GM18861 (cell line): ENCODE measurements around the gene EFNA2.

Experiments used
- ATAC-seq: cut with Tn5 transposase; IDR thresholded peaks from one replicate; pipeline ENCODE4 v1.9.1; 2021; ENCODE audit not compliant: unreplicated experiment

Gene EFNA2

GRCh38 chr19:1271528-1272422, 13.9 kb upstream of the EFNA2 start:
- ATAC-seq: no peak

GRCh38 chr19:1272423-1273262, 13.0 kb upstream of the EFNA2 start:
- ATAC-seq: no peak

- ATAC-seq: no peak
Observed at GRCh38 chr19:1273263-1274041, 12.2 kb upstream of the EFNA2 start.

- no peak for ATAC-seq
Observed at GRCh38 chr19:1274081-1274851, 11.4 kb upstream of the EFNA2 start.

- no peak for ATAC-seq
Observed at GRCh38 chr19:1274852-1275259, 10.8 kb upstream of the EFNA2 start.

- peak; percentile 72 for ATAC-seq
Observed at GRCh38 chr19:1275260-1275975, 10.3 kb upstream of the EFNA2 start, which contains the start of gene FAM174C. Gene FAM174C, plus strand, starts transcription at chr19:1275530. Its CDS starts 20 bp downstream, at chr19:1275550.

GRCh38 chr19:1275976-1276627, 9.6 kb upstream of the EFNA2 start:
- ATAC-seq: no peak

- ATAC-seq: no peak
Observed at GRCh38 chr19:1276628-1277022, 9.0 kb upstream of the EFNA2 start.

GRCh38 chr19:1277061-1277460, 8.6 kb upstream of the EFNA2 start:
- no peak for ATAC-seq

- no peak for ATAC-seq
Observed at GRCh38 chr19:1278074-1278473, 7.6 kb upstream of the EFNA2 start.

GRCh38 chr19:1278713-1279660, 6.7 kb upstream of the EFNA2 start:
- no peak for ATAC-seq

GRCh38 chr19:1279782-1280341, 5.8 kb upstream of the EFNA2 start:
- no peak for ATAC-seq

- ATAC-seq: no peak
Observed at GRCh38 chr19:1280636-1281568, 4.8 kb upstream of the EFNA2 start.

- ATAC-seq: no peak
Observed at GRCh38 chr19:1281569-1282287, 3.9 kb upstream of the EFNA2 start.

GRCh38 chr19:1282588-1283206, 3.0 kb upstream of the EFNA2 start:
- ATAC-seq: no peak
